NCI-H510A (cell line): ENCODE data around the gene TTLL13.

Experiments
- DNase-seq: peaks from one replicate; lab custom pipeline; 2025; lab: John Stamatoyannopoulos, UW

Gene TTLL13

DNA sequence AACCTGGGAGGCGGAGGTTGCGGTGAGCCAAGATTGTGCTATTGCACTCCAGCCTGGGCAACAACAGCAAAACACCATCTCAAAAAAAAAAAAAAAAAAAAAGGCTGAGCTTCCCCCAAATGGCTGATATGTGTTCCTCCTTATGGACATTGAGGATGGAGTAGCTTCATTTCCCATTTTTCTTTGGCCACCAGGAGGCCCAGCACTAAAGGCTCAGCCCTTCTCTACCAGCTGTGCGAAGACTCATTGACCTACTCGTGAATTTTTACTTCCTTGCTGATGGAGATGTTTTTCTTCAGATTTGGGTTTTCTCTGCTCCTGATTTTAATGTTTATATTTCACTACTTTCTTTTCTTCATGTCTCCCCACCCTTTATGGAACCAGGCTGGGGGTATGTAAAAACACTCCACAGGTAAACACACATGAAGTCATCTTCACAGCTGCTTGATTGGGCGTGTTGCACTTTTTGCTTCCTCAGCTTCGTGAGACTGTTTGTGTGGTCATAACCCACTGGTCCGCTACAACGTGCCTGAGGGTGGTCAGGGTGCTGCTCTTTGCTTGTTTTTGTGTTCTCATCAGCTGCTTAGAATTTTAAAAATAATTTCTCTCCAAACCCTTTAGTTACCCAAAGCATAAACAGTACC lies 34.7 kb upstream of the TTLL13 start:
- no peak for DNase-seq

DNA sequence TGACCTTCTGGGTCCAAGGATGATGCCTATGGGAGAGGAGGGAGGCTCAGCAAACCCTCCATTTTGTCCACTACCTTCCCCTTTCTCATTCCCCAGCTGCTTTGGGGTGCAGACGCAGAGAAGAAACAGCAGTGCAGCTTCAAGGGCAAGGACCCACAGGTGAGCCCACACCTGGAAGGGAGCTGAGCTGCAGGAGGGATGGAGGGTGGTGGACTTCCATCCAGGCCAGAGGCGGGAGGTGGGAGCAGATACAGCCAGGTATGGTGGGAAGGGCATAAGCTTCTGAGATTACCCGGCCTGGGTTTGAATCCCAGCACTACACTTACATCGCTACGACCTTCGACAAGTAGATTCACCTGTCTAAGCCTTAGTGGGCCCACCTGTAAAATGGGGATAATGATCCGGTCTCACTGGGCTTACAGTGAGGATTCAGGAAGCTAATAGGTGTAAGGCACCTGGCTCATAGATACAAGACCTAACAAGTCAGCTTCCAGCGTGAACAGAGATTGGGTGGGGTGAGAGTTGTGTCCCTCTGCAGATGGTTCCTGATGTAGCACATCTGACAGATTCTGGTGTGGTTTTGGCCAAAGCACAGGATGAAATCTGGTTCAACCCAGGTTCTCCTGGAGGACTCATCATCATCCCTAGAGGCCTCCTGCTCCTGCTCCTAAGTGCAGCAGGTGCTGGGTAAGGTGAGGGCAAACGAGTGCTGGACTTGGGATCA lies 31.5 kb upstream of the TTLL13 start:
- DNase-seq = no peak

DNA sequence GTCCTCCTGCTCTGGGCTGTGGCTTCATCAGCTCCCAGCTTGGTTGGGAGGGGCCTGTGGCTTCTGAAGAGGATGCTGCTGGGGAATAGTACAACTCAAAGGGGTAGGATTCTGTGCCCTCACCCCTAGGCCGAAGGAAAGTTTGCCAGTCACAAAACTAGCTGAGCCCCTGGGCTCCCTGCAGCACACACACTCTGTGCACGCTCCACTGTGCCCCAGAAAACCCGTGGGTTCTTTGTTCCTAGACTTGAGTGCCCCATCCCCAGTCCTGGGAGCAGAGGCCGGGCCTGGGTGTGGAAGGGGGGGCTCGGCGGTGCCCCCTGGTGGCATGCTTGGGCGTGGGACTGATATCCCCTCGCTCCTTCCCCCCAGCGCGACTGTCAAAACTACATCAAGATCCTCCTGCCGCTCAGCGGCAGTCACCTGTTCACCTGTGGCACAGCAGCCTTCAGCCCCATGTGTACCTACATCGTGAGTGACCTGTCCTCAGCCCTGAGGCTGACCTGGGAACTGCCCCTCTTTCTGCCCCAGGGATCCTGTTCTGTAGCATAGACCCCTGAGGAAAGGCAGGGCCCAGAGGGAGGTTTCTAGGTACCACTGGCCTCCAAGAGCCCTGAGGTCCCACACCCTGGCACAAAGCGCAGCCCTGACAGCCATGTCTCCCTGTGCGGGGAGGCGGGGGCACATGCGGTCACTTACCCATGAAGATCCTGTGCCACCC lies 29.8 kb upstream of the TTLL13 start:
- no peak for DNase-seq

DNA sequence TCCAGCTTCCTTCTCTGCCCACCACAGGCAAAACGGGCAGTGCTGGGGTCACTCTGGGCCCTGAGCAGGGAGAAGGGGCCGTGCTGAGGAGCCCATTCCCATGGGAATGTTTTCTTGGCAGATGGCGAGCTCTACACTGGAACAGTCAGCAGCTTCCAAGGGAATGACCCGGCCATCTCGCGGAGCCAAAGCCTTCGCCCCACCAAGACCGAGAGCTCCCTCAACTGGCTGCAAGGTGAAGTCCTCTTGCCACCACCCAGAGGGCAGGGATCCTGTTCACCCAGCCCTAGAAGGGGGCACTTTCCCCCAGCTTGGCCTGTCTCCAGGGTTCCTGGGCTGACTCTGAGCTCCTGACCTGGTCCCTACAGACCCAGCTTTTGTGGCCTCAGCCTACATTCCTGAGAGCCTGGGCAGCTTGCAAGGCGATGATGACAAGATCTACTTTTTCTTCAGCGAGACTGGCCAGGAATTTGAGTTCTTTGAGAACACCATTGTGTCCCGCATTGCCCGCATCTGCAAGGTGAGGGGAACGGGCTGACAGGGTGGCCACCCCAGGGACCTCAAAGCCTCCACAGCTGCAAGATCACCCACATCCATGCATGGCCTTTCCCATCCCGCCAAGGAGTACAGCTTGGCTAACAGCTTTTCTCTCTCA lies 28.0 kb upstream of the TTLL13 start:
- DNase-seq = peak; percentile 12

DNA sequence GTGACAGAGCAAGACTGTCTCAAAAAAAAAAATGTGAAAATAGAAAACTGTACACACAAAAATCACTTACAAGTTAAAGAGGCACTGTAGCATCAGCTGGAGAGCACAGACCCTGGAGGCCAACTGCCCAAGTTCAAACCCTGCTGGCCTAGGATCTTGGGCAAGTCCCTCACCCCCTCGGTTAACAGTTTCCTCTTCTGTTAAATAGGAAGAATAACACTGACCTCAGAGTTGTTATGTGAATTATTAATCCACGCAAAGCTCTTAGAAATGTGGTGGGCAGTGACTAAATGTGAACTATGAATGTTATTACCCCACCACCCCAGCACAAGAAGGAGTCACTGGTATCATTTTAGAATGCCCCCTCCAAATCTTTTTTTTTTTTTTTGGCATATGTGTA lies 26.8 kb upstream of the TTLL13 start:
- no peak for DNase-seq

DNA sequence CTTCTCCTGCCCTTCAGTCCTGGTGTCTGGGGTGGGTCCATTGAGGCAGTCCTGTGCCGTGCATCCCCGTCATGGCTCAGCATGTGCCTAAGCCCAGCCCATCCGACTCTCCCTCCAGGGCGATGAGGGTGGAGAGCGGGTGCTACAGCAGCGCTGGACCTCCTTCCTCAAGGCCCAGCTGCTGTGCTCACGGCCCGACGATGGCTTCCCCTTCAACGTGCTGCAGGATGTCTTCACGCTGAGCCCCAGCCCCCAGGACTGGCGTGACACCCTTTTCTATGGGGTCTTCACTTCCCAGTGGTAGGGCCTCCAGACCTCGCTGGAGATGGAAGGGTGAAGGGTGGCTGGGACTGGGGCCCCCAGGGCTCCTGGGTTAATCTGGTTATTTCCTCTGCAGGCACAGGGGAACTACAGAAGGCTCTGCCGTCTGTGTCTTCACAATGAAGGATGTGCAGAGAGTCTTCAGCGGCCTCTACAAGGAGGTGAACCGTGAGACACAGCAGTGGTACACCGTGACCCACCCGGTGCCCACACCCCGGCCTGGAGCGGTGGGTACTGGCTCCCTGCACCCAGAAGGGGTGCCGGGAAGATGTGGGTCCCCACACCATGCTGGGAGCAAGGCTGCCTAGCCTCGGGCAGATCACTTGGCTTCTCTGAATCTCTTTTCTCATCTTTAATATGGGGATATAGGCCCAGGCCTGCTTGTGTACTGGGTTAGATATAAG lies 25.8 kb upstream of the TTLL13 start:
- no peak for DNase-seq

DNA sequence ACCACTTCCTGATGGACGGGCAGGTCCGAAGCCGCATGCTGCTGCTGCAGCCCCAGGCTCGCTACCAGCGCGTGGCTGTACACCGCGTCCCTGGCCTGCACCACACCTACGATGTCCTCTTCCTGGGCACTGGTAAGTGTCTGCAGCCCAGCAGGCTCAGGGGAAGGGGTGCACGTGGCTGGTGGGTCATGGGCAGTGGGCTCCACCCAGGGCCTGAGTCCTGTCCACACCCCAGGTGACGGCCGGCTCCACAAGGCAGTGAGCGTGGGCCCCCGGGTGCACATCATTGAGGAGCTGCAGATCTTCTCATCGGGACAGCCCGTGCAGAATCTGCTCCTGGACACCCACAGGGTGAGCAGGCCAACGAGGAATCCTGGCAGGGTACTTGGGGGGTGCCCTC lies 24.3 kb upstream of the TTLL13 start:
- no peak for DNase-seq

DNA sequence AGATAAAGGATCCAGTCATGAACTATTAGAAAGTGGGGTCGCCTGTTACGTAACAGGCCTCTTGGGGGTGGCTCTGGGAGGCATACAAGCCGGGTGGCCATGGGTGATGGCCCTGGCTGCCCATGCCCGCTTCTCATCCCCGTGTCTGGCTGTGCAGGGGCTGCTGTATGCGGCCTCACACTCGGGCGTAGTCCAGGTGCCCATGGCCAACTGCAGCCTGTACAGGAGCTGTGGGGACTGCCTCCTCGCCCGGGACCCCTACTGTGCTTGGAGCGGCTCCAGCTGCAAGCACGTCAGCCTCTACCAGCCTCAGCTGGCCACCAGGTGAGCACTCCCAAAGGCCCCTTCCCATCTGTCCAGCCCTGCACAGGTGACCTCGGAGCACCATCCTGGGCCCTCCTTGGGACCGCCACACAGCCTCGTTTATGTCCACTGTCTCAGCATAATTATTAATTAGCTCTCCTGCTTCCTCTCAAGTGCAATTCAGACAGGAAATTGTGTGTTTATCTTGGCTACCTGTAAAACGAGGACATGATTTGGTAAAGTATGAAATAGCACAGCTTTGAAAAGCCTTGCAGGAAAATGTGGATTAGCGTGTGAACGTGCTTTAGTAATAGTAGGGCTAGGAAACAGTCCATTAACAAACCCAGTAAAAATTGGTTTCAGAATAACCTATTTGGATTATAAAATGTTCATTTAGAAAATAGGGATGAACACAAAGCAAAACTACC lies 23.7 kb upstream of the TTLL13 start:
- peak; percentile 42 for DNase-seq

DNA sequence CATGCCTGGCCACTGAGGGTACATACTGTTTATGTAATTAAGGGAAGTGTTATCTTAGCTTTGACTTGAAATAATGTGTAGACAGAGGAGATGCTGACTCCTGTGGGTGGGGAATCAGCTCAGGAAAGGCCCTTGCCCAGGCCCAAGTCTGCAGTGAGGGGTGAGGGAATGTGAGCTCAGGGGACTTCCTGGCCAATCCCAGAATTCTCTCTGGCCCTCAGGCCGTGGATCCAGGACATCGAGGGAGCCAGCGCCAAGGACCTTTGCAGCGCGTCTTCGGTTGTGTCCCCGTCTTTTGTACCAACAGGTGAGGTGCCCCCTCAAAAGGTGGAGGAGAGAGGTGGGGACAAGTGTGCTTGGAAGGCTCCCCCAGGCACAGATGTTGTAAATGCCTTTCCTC lies 22.0 kb upstream of the TTLL13 start:
- DNase-seq = no peak

DNA sequence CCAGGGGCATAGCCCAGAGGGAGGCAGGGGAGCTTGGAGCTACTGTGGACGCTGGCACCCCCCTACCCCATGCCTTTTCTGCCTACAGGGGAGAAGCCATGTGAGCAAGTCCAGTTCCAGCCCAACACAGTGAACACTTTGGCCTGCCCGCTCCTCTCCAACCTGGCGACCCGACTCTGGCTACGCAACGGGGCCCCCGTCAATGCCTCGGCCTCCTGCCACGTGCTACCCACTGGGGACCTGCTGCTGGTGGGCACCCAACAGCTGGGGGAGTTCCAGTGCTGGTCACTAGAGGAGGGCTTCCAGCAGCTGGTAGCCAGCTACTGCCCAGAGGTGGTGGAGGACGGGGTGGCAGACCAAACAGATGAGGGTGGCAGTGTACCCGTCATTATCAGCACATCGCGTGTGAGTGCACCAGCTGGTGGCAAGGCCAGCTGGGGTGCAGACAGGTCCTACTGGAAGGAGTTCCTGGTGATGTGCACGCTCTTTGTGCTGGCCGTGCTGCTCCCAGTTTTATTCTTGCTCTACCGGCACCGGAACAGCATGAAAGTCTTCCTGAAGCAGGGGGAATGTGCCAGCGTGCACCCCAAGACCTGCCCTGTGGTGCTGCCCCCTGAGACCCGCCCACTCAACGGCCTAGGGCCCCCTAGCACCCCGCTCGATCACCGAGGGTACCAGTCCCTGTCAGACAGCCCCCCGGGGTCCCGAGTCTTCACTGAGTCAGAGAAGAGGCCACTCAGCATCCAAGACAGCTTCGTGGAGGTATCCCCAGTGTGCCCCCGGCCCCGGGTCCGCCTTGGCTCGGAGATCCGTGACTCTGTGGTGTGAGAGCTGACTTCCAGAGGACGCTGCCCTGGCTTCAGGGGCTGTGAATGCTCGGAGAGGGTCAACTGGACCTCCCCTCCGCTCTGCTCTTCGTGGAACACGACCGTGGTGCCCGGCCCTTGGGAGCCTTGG lies 21.3 kb upstream of the TTLL13 start:
- no peak for DNase-seq

DNA sequence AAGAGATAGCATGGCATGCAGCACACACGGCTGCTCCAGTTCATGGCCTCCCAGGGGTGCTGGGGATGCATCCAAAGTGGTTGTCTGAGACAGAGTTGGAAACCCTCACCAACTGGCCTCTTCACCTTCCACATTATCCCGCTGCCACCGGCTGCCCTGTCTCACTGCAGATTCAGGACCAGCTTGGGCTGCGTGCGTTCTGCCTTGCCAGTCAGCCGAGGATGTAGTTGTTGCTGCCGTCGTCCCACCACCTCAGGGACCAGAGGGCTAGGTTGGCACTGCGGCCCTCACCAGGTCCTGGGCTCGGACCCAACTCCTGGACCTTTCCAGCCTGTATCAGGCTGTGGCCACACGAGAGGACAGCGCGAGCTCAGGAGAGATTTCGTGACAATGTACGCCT lies 20.4 kb upstream of the TTLL13 start:
- no peak for DNase-seq

DNA sequence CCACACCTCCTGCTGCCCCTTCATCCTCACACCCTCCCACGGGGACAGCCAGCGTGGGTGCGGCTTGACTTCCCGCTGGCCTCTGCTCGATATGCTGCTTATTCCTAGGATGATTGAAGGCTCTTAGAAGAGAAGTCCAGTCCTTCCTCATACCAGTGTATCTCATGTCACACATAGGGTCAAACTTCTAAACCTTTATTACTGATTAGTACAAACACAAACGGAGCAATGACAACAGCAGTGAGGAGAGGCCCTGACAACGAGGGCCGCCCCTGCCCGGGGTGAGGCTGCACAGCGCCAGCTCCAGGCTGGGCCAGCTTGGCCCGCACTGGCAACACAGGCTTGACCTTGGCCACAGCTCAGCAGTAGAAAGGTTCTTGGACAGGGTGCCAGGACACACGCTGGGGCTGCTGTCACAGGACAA lies 19.3 kb upstream of the TTLL13 start:
- DNase-seq = no peak

DNA sequence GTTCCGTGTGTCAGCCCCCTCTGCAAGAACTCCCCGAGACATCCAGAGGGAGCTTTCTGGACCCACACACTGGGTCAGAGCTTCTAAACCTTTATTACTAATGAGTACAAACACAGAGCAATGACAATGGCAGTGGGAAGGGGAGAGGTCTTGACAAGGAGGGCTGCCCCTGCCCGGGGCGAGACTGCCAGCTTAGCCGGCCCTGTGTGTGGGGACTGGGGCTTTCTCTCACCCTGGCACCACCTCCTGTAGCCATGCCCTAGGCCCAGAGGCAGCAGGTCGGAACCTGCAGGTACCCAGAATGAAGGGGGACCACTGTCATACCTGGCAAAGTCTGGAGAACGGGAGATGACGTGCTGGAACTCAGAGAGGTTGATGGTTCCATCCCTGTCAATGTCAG lies 18.7 kb upstream of the TTLL13 start:
- DNase-seq = no peak

DNA sequence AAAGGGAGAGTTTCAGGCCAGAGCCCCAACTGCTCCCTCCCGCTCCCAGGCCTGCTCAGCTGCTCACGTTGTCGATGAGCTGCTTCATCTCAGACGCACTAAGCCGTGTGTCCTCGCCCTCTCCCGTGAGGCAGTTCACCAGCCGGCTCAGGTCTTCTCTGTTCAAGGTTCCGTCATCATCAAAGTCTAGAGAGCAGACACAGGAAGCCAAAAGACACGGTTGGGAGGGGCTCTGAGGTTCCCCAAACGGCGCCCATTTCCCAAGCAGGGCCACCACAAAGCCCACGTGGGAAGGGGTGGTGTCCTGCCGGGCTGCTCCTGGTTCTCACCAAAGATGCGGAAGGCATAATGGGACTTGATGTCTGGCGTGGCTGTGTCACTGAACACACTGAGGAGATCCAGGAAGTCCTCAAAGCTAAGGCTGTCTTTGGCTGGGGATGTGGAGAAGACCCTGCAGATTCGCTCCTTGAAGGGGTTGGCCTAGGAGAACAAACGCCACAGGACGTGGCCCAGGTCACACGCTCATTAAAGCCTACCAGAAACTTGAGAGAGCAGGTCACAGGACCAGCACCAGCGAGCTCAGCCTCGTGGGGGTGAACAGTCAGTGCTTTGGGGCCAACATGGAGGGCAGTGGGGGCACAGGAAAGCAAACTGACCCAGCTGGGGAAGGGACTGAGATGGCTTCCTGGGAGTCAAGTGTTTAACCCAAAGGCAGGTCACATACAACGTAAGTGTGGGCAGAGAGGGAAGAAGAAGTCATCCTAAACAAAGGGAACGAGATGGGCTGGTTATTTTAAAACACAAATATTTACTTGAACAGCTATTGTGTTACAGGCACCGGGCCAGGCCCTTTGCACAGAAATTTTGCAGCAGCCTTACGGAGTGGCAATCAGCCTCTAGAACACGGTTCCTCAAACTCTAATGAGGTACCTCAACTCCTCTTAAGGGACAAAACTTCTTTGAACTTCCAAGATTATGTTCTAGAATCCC lies 18.0 kb upstream of the TTLL13 start:
- no peak for DNase-seq

DNA sequence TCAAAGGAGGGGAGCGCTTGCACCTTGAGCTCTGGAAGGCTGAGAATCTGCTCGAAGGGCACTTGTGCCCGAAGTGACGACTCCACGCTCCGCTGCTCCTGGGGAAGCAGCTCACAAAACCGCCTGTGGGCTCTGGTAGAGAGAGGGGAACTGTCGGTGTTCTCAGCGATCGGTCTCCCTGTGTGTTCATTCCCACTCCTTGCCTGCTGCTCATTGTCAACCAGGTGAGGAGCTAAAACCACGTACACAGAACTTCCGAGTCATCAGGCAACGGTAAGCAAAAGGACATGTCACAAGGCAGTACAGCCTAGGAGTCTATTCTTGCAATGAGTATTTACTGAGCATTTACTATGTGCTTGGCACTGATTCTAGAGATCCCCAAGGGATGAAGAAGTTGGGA lies 17.2 kb upstream of the TTLL13 start:
- no peak for DNase-seq

DNA sequence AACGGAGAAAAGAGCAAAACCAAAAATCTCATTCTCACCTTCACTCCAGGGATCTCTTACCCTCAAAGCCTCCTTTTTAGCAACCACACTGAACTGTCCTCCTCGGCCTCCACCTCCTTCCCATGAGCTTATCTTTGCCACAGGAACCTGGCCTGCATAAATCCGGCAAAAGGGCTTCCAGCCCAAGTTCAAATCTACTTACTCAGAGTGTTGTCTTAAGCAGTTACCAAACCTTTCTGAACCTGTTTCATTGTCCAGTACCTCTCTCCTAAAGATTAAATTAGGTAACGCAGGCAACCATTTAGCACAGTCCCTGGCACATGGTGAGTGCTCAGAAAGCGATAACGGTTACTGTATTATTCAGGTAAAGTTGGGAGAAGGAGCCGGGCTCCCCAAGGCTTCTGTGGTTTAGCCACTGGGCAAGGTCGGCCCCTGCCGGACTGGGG lies 16.4 kb upstream of the TTLL13 start:
- no peak for DNase-seq

DNA sequence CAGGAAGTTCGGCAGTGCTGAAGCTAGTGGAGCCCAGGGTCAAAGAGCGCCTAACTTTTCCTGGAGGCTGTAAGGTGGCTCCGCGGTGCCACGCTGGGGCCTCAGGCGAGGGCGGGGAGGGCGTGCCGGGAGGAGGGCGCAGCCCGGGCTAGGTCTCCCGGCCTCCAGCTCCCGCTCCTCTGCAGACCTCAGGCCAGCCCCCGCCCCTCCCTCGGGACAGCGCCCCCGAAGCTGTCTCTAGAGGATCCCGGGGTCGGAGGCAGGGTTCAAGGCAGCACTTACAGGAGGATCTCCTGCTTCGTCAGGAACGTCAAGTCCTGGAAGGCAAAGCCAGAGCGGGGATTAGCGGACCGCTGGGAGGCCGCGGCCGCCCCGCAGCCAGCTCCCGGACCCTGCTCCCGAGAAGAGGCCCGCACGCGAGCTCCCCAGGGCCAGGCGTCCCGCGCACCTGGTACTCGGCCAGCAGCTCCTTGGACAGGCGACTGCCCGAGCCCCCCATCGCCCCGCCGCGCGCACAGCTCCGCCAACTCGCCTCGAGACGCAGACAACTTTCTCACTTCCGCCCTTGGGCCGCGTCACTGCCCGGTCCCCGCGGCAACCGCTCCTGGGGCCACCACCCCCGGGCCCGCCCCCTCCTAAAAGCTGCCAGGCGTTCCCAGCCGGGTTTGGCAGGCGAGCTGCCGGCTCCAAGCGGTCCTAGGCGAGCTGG lies 15.8 kb upstream of the TTLL13 start, which contains the start of gene CIB1:
CIB1 (minus strand) TSS at position 555 of the 709 bp plus-strand sequence; CDS start at position 499, 56 bp downstream.
- DNase-seq = peak; percentile 81
